MM.1S (cell line): ENCODE results near the gene SMU1.

ENCODE experiments used
- DNase-seq: peaks from one replicate; pipeline ENCODE4 v3.0.0-alpha.2; 2015
- H2AFZ ChIP-seq: fragments of 300-600 bp; sonication (generic); 2 replicates; pipeline ENCODE4 v1.6.0; 2016; ENCODE audit warnings: antibody characterized with exemption, low read length
- H3F3A ChIP-seq: fragments of 300-600 bp; sonication (generic); 2 replicates; pipeline ENCODE4 v1.6.1; 2016; ENCODE audit warnings: mild to moderate bottlenecking, antibody characterized with exemption, low read length, moderate library complexity, mixed read lengths; ENCODE audit not compliant: insufficient read depth
- H3K27ac ChIP-seq: fragments of 300-600 bp; sonication (generic); 2 replicates; pipeline ENCODE4 v1.5.1; 2016; ENCODE audit warnings: mild to moderate bottlenecking, low read length
- H3K27me3 ChIP-seq: fragments of 300-600 bp; sonication (generic); replicated peaks from 2 replicates; pipeline ENCODE4 v1.6.0; 2016; ENCODE audit warnings: low read length; ENCODE audit not compliant: insufficient read depth
- H3K36me3 ChIP-seq: fragments of 300-600 bp; sonication (generic); replicated peaks from 2 replicates; pipeline ENCODE4 v1.6.1; 2016; ENCODE audit warnings: mild to moderate bottlenecking, low read length, mixed read lengths; ENCODE audit not compliant: insufficient read depth
- H3K4me1 ChIP-seq: fragments of 300-600 bp; sonication (generic); 2 replicates; pipeline ENCODE4 v1.6.1; 2016; ENCODE audit warnings: low read length, mixed read lengths
- H3K4me2 ChIP-seq: fragments of 300-600 bp; sonication (generic); 2 replicates; pipeline ENCODE4 v1.6.0; 2016; ENCODE audit warnings: low read depth, low read length
- H3K4me3 ChIP-seq: fragments of 300-600 bp; sonication (generic); 2 replicates; pipeline ENCODE4 v1.5.1; 2016; ENCODE audit warnings: low read length, mixed read lengths
- H3K79me2 ChIP-seq: fragments of 300-600 bp; sonication (generic); 2 replicates; pipeline ENCODE4 v1.6.1; 2016; ENCODE audit warnings: mixed run types, low read length, mixed read lengths
- H3K9ac ChIP-seq: fragments of 300-600 bp; sonication (generic); 2 replicates; pipeline ENCODE4 v1.6.1; 2016; ENCODE audit warnings: low read length, mixed read lengths
- H3K9me2 ChIP-seq: fragments of 300-600 bp; sonication (generic); replicated peaks from 2 replicates; pipeline ENCODE4 v1.6.1; 2016; ENCODE audit warnings: mild to moderate bottlenecking, low read length, mixed read lengths; ENCODE audit not compliant: insufficient read depth
- H3K9me3 ChIP-seq: fragments of 300-600 bp; sonication (generic); replicated peaks from 2 replicates; pipeline ENCODE4 v1.6.1; 2016; ENCODE audit warnings: mild to moderate bottlenecking, low read length, mixed read lengths; ENCODE audit not compliant: insufficient read depth
- H4K20me1 ChIP-seq: fragments of 300-600 bp; sonication (generic); 2 replicates; pipeline ENCODE4 v1.6.1; 2016; ENCODE audit warnings: mild to moderate bottlenecking, low read length, moderate library complexity, mixed read lengths; ENCODE audit not compliant: insufficient read depth
- CTCF ChIP-seq: fragments of 300-600 bp; sonication (generic); IDR thresholded peaks from 2 replicates; pipeline ENCODE4 v1.5.1; 2016; ENCODE audit warnings: antibody characterized with exemption, low read length, mixed read lengths
- EZH2 ChIP-seq: fragments of 300-600 bp; sonication (generic); optimal IDR thresholded peaks from 2 replicates; pipeline ENCODE3; 2017; ENCODE audit warnings: low read depth, mild to moderate bottlenecking, antibody characterized with exemption, low read length, mixed read lengths
- EZH2phosphoT487 ChIP-seq: fragments of 300-600 bp; sonication (generic); IDR thresholded peaks from 2 replicates; pipeline ENCODE4 v1.6.1; 2018; ENCODE audit warnings: antibody characterized with exemption, low read length

SMU1 gene

DNA sequence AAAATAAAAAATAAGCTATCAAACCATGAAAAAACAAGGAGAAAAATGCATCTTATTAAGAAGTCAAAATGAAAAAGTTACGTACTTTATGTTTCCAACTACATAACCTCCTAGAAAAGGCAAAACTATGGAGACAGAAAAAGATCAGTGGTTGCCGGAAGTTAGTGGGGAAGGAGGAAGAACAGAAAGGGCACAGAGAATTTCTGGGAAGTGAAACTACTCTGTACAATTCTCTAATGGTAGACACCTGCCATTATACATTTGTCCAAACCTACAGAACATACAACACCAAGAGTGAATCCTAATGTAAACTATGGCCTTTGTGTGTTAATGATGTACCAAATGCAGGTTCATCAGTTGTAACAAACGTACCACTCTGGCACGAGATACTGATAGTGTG is 25.3 kb downstream of the SMU1 start:
- Histone ChIP-seq H3K27me3 (no peaks in the 10 kb centered on the region), H4K20me1 (no peaks in the 10 kb centered on the region), H3K4me3 (no peak overlapping the region), H3K9ac (no peak overlapping the region), H3K79me2 (0 out of 2 replicates have a peak, but pooled peaks cover 2% of the 10 kb centered on the region), H3K4me1 (no peaks in the 10 kb centered on the region), H2AFZ (no peak overlapping the region), H3K9me3 (no peaks in the 10 kb centered on the region), H3K27ac (no peak overlapping the region), H3K9me2 (no peaks in the 10 kb centered on the region), H3K36me3 (peaks cover 5% of the 10 kb centered on the region; the same call in 1 of the 2 replicates), H3F3A (no peaks in the 10 kb centered on the region), H3K4me2 (no peak overlapping the region)
- no peak for DNase-seq
- no peak for TF ChIP-seq CTCF
- TF ChIP-seq EZH2, result no peak
- no peak for TF ChIP-seq EZH2phosphoT487

DNA sequence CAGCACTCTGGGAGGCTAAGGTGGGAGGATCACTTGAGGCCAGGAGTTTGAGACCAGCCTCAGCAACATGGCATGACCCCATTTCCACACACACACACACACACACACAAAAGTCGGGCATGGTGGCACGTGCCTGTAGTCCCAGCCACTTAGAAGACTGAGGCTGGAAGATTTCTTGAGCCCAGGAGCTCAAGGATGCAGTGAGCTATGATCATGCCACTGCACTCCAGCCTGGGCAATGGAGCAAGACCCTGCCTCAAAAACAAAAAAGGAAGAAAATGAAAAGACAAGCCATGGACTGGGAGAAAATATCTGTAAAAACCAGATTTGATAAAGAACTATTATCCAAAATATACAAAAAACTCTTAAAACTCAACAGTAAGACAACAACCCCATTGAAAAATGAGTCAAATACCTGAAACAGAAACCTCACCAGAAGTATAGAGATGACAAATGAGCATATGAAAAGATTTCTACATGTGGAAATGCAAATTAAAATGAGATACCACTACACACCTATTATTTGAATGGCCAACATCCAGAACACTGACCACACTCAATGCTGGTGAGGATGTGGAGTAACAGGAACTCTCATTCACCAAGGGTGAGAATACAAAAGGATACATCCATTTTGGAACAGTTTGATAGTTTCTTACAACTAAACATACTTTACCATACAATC is 26.7 kb downstream of the SMU1 start:
- DNase-seq, result no peak
- Histone ChIP-seq H3K9me2 (no peaks in the 10 kb centered on the region), H3K27me3 (no peaks in the 10 kb centered on the region), H3K4me3 (no peak overlapping the region), H4K20me1 (no peaks in the 10 kb centered on the region), H3F3A (no peaks in the 10 kb centered on the region), H3K4me1 (no peaks in the 10 kb centered on the region), H3K79me2 (0 out of 2 replicates have a peak, but pooled peaks cover 2% of the 10 kb centered on the region), H3K27ac (no peak overlapping the region), H2AFZ (no peak overlapping the region), H3K36me3 (peaks cover 5% of the 10 kb centered on the region; the same call in 1 of the 2 replicates), H3K9ac (no peak overlapping the region), H3K4me2 (no peak overlapping the region), H3K9me3 (no peaks in the 10 kb centered on the region)
- TF ChIP-seq EZH2, result no peak
- no peak for TF ChIP-seq CTCF
- TF ChIP-seq EZH2phosphoT487, result no peak

DNA sequence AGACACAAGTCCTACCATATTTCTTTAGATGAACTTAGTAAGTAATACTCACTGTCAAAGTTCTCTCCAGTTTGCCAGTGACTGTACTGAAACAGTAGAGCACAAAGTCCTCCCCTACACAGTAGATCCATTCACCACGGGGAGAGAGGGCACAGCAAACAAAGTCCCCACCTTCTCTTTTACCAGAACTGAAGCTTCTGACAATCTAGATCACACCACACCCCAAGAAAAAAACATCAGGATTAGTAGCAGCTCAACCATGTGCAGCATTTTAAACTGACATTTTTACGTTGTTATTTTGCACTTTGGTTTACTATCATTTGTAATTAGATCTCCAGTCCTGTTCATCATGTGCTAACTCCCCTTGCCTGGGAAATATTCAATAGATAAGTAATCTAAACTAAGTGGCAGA is 28.4 kb downstream of the SMU1 start:
- H3K4me2 ChIP-seq, result no peak overlapping the region
- H2AFZ ChIP-seq, result no peak overlapping the region
- no peak for TF ChIP-seq EZH2
- TF ChIP-seq CTCF, result no peak
- TF ChIP-seq EZH2phosphoT487, result no peak
- no peaks in the 10 kb centered on the region for H3K4me1 ChIP-seq
- no peaks in the 10 kb centered on the region for H3K9me2 ChIP-seq
- no peak overlapping the region for H3K27ac ChIP-seq
- H3K4me3 ChIP-seq, result no peak overlapping the region
- no peaks in the 10 kb centered on the region for H3K9me3 ChIP-seq
- no peak overlapping the region for H3K9ac ChIP-seq
- DNase-seq, result no peak
- H3K79me2 ChIP-seq, result 0 out of 2 replicates have a peak, but pooled peaks cover 2% of the 10 kb centered on the region
- no peaks in the 10 kb centered on the region for H4K20me1 ChIP-seq
- no peaks in the 10 kb centered on the region for H3K27me3 ChIP-seq
- no peaks in the 10 kb centered on the region for H3K36me3 ChIP-seq
- H3F3A ChIP-seq, result peaks cover 8% of the 10 kb centered on the region; the same call in 1 of the 2 replicates
